ENCODE data around the gene GOLIM4. TPM values are rescaled to one million over a fixed set of nuclear protein-coding genes. Genes with fewer than 3 reads are reported as not detected.
A peak's percentile ranks its signal among the peaks of the same experiment; 100 is the strongest.
"Not testable (repeated sequence)": the region's sequence is repeated elsewhere in the genome, so short reads cannot be mapped to it uniquely, and the experiment has no call there.

GOLIM4 gene
- total RNA-seq, 1 experiment from 2014 or later, result 19.1 TPM

- H3K27me3 ChIP-seq (ENCODE audit: control insufficient read depth, insufficient read depth, low read length), result no peaks in the 10 kb centered on the region
- DNase-seq, result no peak
- no peak overlapping the region for H3K4me3 ChIP-seq (ENCODE audit: insufficient read depth, low read depth, low read length)
- peaks cover 9% of the 10 kb centered on the region for H3K36me3 ChIP-seq (replicated peaks; ENCODE audit: control insufficient read depth, insufficient read depth, low read length)
Measured at GRCh38 chr3:168028086-168028485, 67.6 kb downstream of the GOLIM4 start.

- DNase-seq, result no peak
Measured at GRCh38 chr3:168026764-168027163, 69.0 kb downstream of the GOLIM4 start.

GRCh38 chr3:168025076-168025475 is 70.6 kb downstream of the GOLIM4 start:
- no peak for DNase-seq
- H3K36me3 ChIP-seq (replicated peaks; ENCODE audit: control insufficient read depth, insufficient read depth, low read length), result peaks cover 14% of the 10 kb centered on the region
- no peaks in the 10 kb centered on the region for H3K27me3 ChIP-seq (ENCODE audit: control insufficient read depth, insufficient read depth, low read length)
- no peak overlapping the region for H3K4me3 ChIP-seq (ENCODE audit: insufficient read depth, low read depth, low read length)

More at GRCh38 chr3:168026764-168027163, 69.0 kb downstream of the GOLIM4 start:
- peaks cover 14% of the 10 kb centered on the region for H3K36me3 ChIP-seq (replicated peaks; ENCODE audit: control insufficient read depth, insufficient read depth, low read length)
- H3K4me3 ChIP-seq (ENCODE audit: insufficient read depth, low read depth, low read length), result no peak overlapping the region
- no peaks in the 10 kb centered on the region for H3K27me3 ChIP-seq (ENCODE audit: control insufficient read depth, insufficient read depth, low read length)

- Histone ChIP-seq H3K4me3 (ENCODE audit: insufficient read depth, low read depth, low read length) (no peak overlapping the region), H3K36me3 (replicated peaks; ENCODE audit: control insufficient read depth, insufficient read depth, low read length) (peaks cover 14% of the 10 kb centered on the region), H3K27me3 (ENCODE audit: control insufficient read depth, insufficient read depth, low read length) (no peaks in the 10 kb centered on the region)
- no peak for DNase-seq
Measured at GRCh38 chr3:168024537-168024941, 71.2 kb downstream of the GOLIM4 start.

GRCh38 chr3:168021737-168022450 is 73.8 kb downstream of the GOLIM4 start:
- no peak for DNase-seq

GRCh38 chr3:168011280-168011679 is 84.4 kb downstream of the GOLIM4 start:
- DNase-seq; H3K27me3 ChIP-seq (ENCODE audit: control insufficient read depth, insufficient read depth, low read length); H3K36me3 ChIP-seq (replicated peaks; ENCODE audit: control insufficient read depth, insufficient read depth, low read length): not testable (repeated sequence)
- H3K4me3 ChIP-seq (ENCODE audit: insufficient read depth, low read depth, low read length), result peak overlapping the region; percentile 22

More at GRCh38 chr3:168021737-168022450, 73.8 kb downstream of the GOLIM4 start:
- Histone ChIP-seq H3K27me3 (ENCODE audit: control insufficient read depth, insufficient read depth, low read length) (no peaks in the 10 kb centered on the region), H3K36me3 (replicated peaks; ENCODE audit: control insufficient read depth, insufficient read depth, low read length) (peaks cover 13% of the 10 kb centered on the region), H3K4me3 (ENCODE audit: insufficient read depth, low read depth, low read length) (no peak overlapping the region)

- Histone ChIP-seq H3K27me3 (ENCODE audit: control insufficient read depth, insufficient read depth, low read length) (no peaks in the 10 kb centered on the region), H3K4me3 (ENCODE audit: insufficient read depth, low read depth, low read length) (no peak overlapping the region), H3K36me3 (replicated peaks; ENCODE audit: control insufficient read depth, insufficient read depth, low read length) (no peaks in the 10 kb centered on the region)
- no peak for DNase-seq
Measured at GRCh38 chr3:168006584-168006983, 89.1 kb downstream of the GOLIM4 start.

GRCh38 chr3:168003911-168004310 is 91.8 kb downstream of the GOLIM4 start:
- no peak for DNase-seq
- Histone ChIP-seq H3K4me3 (ENCODE audit: insufficient read depth, low read depth, low read length) (no peak overlapping the region), H3K36me3 (replicated peaks; ENCODE audit: control insufficient read depth, insufficient read depth, low read length) (no peaks in the 10 kb centered on the region), H3K27me3 (ENCODE audit: control insufficient read depth, insufficient read depth, low read length) (no peaks in the 10 kb centered on the region)

GRCh38 chr3:168002786-168003368 is 92.8 kb downstream of the GOLIM4 start:
- Histone ChIP-seq H3K27me3 (ENCODE audit: control insufficient read depth, insufficient read depth, low read length) (no peaks in the 10 kb centered on the region), H3K36me3 (replicated peaks; ENCODE audit: control insufficient read depth, insufficient read depth, low read length) (no peaks in the 10 kb centered on the region), H3K4me3 (ENCODE audit: insufficient read depth, low read depth, low read length) (no peak overlapping the region)
- no peak for DNase-seq

GRCh38 chr3:168001244-168001643 is 94.5 kb downstream of the GOLIM4 start:
- no peaks in the 10 kb centered on the region for H3K27me3 ChIP-seq (ENCODE audit: control insufficient read depth, insufficient read depth, low read length)
- no peak overlapping the region for H3K4me3 ChIP-seq (ENCODE audit: insufficient read depth, low read depth, low read length)
- no peak for DNase-seq
- H3K36me3 ChIP-seq (replicated peaks; ENCODE audit: control insufficient read depth, insufficient read depth, low read length), result no peaks in the 10 kb centered on the region

GRCh38 chr3:167998253-167998652 is 97.5 kb downstream of the GOLIM4 start:
- H3K36me3 ChIP-seq (replicated peaks; ENCODE audit: control insufficient read depth, insufficient read depth, low read length), result no peaks in the 10 kb centered on the region
- H3K4me3 ChIP-seq (ENCODE audit: insufficient read depth, low read depth, low read length), result no peak overlapping the region
- DNase-seq, result no peak
- H3K27me3 ChIP-seq (ENCODE audit: control insufficient read depth, insufficient read depth, low read length), result no peaks in the 10 kb centered on the region

GRCh38 chr3:167996514-167996913 is 99.2 kb downstream of the GOLIM4 start:
- no peaks in the 10 kb centered on the region for H3K36me3 ChIP-seq (replicated peaks; ENCODE audit: control insufficient read depth, insufficient read depth, low read length)
- H3K27me3 ChIP-seq (ENCODE audit: control insufficient read depth, insufficient read depth, low read length), result no peaks in the 10 kb centered on the region
- DNase-seq, result no peak
- no peak overlapping the region for H3K4me3 ChIP-seq (ENCODE audit: insufficient read depth, low read depth, low read length)

- Histone ChIP-seq H3K4me3 (ENCODE audit: insufficient read depth, low read depth, low read length) (no peak overlapping the region), H3K27me3 (ENCODE audit: control insufficient read depth, insufficient read depth, low read length) (no peaks in the 10 kb centered on the region), H3K36me3 (replicated peaks; ENCODE audit: control insufficient read depth, insufficient read depth, low read length) (no peaks in the 10 kb centered on the region)
- no peak for DNase-seq
Measured at GRCh38 chr3:167992381-167992780, 103.3 kb downstream of the GOLIM4 start.

GRCh38 chr3:167991213-167991612 is 104.5 kb downstream of the GOLIM4 start:
- no peak for DNase-seq
- no peaks in the 10 kb centered on the region for H3K27me3 ChIP-seq (ENCODE audit: control insufficient read depth, insufficient read depth, low read length)
- H3K4me3 ChIP-seq (ENCODE audit: insufficient read depth, low read depth, low read length), result no peak overlapping the region
- H3K36me3 ChIP-seq (replicated peaks; ENCODE audit: control insufficient read depth, insufficient read depth, low read length), result no peaks in the 10 kb centered on the region

- H3K27me3 ChIP-seq (ENCODE audit: control insufficient read depth, insufficient read depth, low read length), result no peaks in the 10 kb centered on the region
- no peaks in the 10 kb centered on the region for H3K36me3 ChIP-seq (replicated peaks; ENCODE audit: control insufficient read depth, insufficient read depth, low read length)
- DNase-seq, result no peak
- H3K4me3 ChIP-seq (ENCODE audit: insufficient read depth, low read depth, low read length), result no peak overlapping the region
Measured at GRCh38 chr3:167989999-167990398, 105.7 kb downstream of the GOLIM4 start.

All from H7 (cell line).